Glomerular visceral epithelial cell (primary cell): ENCODE results near the gene ISG15.

Source experiments
- DNase-seq: peaks from one replicate; pipeline ENCODE4 v3.0.0-alpha.2; 2016; ENCODE audit errors: extremely low spot score

ISG15 gene

GRCh38 chr1:1013105-1013921 is at the start of gene ISG15:
Gene ISG15 (plus strand): TSS chr1:1013497. CDS start chr1:1013574, 77 bp downstream.
- peak; percentile 89 for DNase-seq

- no peak for DNase-seq
Observed at GRCh38 chr1:963746-964525, 49.4 kb upstream of the ISG15 start.

GRCh38 chr1:964691-965525 is 48.4 kb upstream of the ISG15 start:
- no peak for DNase-seq

- DNase-seq, result no peak
Observed at GRCh38 chr1:965526-966134, 47.7 kb upstream of the ISG15 start.

GRCh38 chr1:966135-966703 is 47.1 kb upstream of the ISG15 start, which contains the start of gene PLEKHN1:
Gene PLEKHN1 (plus strand): TSS chr1:966482. CDS start chr1:966532, 50 bp downstream.
- peak; percentile 79 for DNase-seq

- DNase-seq, result peak; percentile 80
Observed at GRCh38 chr1:966704-967300, 46.5 kb upstream of the ISG15 start.

DNA sequence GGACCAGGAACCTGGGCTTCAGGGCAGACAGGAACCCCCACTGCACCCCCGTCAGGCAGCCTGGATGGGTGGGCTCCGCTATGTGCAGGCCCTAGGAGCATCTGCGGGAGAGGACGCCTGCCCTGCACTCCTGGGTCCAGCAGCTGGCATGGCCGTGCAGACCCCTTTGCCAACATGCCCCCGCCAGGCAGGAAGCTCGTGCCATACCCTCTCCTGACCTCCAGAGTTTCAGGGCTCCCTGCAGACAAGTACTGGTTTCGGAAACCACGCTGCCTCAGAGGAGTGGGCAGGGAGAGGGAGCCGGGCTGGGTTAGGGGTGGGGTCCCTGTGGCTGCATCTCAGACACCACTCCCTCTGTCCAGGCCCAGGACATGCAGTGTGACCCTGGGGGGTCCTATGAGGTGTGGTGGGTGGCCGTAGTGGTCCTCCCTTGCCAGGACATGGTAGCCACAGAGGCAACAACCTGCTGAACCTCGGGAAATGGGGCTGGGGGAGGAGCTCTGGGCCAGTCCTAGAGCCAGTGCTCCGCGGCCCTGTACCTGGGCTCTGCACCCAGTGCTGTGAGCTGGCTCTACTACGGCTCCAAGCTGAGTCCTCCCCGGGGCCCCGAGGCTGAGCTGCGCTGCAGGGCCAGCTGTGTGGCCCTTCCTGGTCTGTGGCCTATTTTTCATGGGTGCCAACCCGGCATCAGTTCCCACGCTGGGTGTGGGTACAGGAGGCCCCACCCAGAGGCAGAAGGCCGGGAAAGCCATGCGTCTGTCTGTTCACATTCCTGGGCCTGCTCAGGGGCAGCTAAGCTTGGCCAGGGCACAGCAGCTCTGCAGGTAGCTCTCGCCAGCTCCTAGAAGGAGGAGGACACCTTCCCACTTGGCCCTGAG is 45.6 kb upstream of the ISG15 start:
- DNase-seq, result no peak

DNA sequence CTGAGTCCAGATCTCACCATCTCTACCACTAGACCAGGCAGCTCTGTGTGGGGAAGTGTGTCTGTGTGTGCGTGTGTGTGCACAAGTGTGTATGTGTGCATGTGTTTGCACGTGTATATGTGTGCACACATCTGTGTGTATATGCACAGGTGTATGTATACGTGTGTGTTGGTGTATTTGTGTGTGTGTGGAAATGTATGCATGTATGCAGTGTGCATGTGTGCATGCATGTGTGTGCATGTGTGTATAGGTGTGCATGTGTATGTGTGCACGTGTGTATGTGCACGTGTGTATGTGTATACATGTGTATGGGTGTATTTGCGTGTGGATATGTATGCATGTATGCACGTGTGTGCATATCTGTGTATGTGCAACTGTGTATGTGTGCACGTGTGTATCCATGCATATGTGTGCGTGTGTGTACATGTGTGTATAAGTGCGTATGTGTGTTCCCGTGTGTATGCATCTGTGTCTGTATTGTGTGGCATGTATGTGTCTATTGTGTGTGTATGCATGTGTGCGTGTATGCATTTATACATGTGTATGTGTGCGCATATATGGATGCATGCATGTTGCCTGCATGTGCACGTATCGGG is 43.9 kb upstream of the ISG15 start:
- DNase-seq, result no peak

DNA sequence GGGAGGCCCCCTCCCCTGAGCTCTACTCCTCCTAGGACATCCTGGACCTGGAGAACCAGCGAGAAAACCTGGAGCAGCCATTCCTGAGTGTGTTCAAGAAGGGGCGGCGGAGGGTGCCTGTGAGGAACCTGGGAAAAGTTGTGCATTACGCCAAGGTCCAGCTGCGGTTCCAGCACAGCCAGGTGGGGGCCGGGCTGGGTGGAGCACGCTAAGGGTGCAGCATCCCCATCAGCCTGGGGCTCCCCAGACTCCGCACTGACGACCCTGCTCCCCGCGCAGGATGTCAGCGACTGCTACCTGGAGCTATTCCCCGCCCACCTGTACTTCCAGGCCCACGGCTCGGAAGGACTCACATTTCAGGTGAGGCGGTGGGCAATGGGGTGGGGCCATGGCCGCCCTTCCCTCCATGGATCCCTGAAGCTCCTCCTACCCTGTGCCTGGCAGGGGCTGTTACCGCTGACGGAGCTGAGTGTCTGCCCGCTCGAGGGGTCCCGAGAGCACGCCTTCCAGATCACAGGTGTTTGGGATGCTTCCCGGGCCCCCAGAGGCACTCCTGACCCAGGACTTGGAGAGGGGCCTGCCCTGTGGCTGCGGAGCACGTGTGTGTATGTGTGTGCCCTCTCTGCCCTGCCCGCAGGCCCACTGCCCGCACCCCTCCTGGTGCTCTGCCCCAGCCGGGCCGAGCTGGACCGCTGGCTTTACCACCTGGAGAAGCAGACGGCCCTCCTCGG is 42.9 kb upstream of the ISG15 start:
- no peak for DNase-seq

GRCh38 chr1:970973-971730 is 42.1 kb upstream of the ISG15 start:
- no peak for DNase-seq

DNA sequence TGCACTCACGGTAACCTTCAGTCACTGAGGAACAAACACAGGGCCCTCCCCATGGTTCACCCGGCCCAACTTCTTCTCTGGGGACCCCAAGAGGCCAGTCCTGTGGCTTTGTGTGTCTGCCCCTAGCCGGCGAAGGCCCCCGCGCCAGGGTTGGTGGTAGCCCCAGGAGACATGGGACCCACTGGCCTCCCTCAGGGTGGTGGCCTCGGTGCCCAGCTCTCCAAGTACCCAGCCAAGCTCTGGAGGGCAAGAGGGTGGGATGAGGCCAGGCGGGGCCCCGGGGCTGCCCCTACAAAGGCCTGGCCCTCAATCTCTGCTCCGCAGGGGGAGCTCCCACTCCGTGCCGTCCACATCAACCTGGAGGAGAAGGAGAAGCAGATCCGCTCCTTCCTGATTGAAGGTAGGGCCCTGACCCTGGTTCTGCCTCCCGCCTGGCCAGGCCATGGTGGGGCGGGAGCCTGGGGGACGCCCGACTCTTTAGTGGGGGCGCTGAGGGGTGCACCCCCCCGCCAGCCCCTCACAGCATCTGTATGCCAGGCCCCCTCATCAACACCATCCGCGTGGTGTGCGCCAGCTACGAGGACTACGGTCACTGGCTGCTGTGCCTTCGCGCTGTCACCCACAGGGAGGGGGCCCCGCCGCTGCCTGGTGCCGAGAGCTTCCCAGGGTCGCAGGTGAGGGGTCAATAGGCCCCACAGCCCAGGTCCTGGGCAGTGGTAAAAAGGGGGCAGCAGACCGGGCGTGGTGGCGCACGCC is 41.4 kb upstream of the ISG15 start:
- no peak for DNase-seq

GRCh38 chr1:972726-973458 is 40.4 kb upstream of the ISG15 start:
- DNase-seq, result no peak

DNA sequence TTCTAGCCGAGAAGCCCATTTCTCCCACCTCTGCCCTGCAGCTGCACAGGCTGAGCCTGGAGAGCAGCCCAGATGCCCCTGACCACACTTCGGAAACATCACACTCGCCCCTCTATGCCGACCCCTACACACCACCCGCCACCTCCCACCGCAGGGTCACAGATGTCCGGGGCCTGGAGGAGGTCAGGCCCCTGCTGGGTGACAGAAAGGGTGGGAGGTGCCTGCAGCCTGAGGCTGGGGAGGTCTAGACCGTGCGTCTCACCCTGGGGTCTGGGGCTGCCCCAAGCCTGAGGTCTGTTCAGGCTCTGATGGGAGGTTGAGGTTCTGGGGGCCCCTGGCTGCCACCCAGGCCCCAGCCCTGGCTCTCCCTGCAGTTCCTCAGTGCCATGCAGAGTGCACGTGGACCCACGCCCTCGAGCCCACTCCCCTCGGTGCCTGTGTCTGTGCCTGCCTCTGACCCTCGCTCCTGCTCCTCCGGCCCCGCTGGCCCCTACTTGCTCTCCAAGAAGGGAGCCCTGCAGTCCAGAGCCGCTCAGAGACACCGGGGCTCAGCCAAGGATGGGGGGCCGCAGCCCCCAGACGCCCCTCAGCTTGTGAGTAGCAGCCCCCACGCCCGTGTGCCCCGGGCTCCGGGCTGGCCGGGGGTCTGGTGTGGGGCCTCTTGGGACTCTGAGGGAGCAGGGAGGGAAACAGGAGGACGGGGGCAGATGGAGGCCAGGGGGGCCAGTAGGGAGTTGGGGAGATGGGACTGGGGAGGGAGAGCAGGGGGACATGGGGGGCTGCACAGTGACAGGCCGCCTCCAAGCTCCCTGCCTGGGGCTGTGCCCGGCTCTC is 39.6 kb upstream of the ISG15 start:
- no peak for DNase-seq

DNA sequence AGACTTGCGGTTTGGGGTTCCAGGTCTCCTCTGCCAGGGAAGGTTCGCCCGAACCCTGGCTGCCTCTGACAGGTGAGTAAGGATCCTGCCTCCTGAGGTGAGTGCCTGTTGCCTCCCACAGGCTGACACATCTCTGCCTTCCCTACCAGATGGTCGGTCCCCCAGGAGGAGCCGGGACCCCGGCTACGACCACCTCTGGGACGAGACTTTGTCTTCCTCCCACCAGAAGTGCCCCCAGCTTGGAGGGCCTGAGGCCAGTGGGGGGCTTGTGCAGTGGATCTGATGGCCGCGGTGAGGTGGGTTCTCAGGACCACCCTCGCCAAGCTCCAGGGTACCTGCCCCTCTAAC is 39.0 kb upstream of the ISG15 start:
- DNase-seq, result no peak

DNA sequence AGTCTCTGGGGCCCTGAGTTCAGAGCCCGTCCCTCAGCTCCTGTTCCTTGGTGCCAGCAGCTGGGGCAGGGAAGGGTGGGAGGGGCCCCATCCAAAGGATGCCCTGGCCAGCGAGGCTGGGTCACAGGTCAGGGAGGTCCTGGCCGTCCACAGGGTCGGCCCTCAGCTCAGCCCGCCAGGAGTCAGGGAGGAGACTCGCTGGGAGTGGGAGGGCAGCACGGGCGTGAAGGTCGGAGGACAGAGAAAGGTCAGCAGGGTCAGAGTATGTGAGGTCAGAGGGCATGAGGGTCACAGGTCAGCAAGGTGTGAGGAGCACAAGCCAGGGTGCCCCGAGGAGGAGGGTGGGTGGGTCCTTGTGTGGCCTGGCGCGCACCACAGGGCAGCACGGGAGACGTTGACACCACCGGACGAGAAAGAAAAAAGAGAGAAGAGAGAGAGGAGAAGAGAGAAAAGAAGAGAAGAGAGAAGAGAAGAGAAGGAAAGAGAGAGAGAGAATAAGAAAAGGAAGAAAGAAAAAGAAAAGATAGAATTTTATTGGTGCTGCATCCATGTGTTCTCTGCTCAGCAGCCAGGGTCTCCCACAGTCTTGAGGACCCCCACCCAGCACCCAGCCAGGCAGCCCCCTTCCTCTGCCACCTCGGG is 38.5 kb upstream of the ISG15 start:
- DNase-seq, result no peak
